C4-2B (cell line): ENCODE results near the gene TNRC6A.

Experiments used
- ZFX ChIP-seq: fragments of 450-650 bp; IDR thresholded peaks from 2 replicates; pipeline ENCODE4 v1.6.1; 2017
- TF ChIP-seq, protein P1 (sequence below): fragments of 450-650 bp; conservative IDR thresholded peaks from 2 replicates; pipeline ENCODE4 v1.5.1; 2017; ENCODE audit warnings: mild to moderate bottlenecking

DNA sequence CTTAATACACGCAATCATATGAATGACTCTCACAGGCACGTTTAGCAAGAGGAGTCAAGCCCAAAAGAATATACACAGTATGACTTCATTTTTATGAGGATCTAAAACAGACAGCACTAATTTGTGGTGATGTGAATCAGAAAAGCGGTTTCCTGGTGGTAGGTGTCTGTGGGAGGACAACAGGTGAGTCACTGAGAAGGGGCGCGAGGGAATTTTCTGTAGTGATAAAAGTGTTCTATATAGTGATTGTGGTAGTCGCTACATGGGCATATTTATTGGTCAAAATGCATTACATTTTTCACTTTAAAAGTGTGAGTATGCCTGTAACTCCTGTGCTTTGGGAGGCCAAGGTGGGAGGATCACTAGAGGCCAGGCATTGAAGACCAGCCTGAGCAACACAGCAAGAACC, 7.6 kb upstream of the TNRC6A start:
- TF ChIP-seq, protein P1, sequence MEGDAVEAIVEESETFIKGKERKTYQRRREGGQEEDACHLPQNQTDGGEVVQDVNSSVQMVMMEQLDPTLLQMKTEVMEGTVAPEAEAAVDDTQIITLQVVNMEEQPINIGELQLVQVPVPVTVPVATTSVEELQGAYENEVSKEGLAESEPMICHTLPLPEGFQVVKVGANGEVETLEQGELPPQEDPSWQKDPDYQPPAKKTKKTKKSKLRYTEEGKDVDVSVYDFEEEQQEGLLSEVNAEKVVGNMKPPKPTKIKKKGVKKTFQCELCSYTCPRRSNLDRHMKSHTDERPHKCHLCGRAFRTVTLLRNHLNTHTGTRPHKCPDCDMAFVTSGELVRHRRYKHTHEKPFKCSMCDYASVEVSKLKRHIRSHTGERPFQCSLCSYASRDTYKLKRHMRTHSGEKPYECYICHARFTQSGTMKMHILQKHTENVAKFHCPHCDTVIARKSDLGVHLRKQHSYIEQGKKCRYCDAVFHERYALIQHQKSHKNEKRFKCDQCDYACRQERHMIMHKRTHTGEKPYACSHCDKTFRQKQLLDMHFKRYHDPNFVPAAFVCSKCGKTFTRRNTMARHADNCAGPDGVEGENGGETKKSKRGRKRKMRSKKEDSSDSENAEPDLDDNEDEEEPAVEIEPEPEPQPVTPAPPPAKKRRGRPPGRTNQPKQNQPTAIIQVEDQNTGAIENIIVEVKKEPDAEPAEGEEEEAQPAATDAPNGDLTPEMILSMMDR = no peak
- TF ChIP-seq ZFX = no peak
